Osteoblast (primary cell): Measurements from ENCODE around the gene PLCB4. TPM values are rescaled to one million over a fixed set of nuclear protein-coding genes. Genes with fewer than 3 reads are reported as not detected.

Experiments
- DNase-seq: peaks from one replicate; pipeline ENCODE4 v3.0.0; 2011; ENCODE audit warnings: low spot score, mixed read lengths; ENCODE audit not compliant: insufficient read length; ENCODE audit errors: missing footprints
- H2AFZ ChIP-seq: 2 replicates; pipeline ENCODE4 v1.6.0; 2011; ENCODE audit warnings: mild to moderate bottlenecking, low read length
- H3K27ac ChIP-seq: 2 replicates; pipeline ENCODE4 v1.5.1; 2011; ENCODE audit warnings: mild to moderate bottlenecking, low read depth, low read length, moderate library complexity
- H3K27me3 ChIP-seq: 2 replicates; pipeline ENCODE4 v1.6.0; 2012; ENCODE audit warnings: mild to moderate bottlenecking, control low read depth, inconsistent platforms, low read length, moderate library complexity; ENCODE audit not compliant: insufficient read depth
- H3K36me3 ChIP-seq: 2 replicates; pipeline ENCODE4 v1.5.1; 2011; ENCODE audit warnings: mild to moderate bottlenecking, low read length, control low read depth, moderate library complexity; ENCODE audit not compliant: insufficient read depth
- H3K4me1 ChIP-seq: 2 replicates; pipeline ENCODE4 v1.5.1; 2011; ENCODE audit warnings: mild to moderate bottlenecking, low read length, control low read depth, moderate library complexity; ENCODE audit not compliant: insufficient read depth
- H3K4me2 ChIP-seq: 2 replicates; pipeline ENCODE4 v1.6.0; 2011; ENCODE audit warnings: mild to moderate bottlenecking, low read length; ENCODE audit not compliant: insufficient read depth
- H3K4me3 ChIP-seq: fragments of 200-600 bp; sonication (generic); 3 replicates; pipeline ENCODE4 v1.5.1; 2012; ENCODE audit warnings: mild to moderate bottlenecking, low read length, inconsistent platforms; ENCODE audit not compliant: insufficient read depth
- H3K79me2 ChIP-seq: 2 replicates; pipeline ENCODE4 v1.6.0; 2012; ENCODE audit warnings: mild to moderate bottlenecking, low read length, control low read depth, inconsistent platforms; ENCODE audit not compliant: insufficient read depth
- H3K9me3 ChIP-seq: 2 replicates; pipeline ENCODE4 v1.5.1; 2011; ENCODE audit warnings: low read depth, low read length, control low read depth
- H4K20me1 ChIP-seq: 2 replicates; pipeline ENCODE4 v1.6.0; 2012; ENCODE audit warnings: mild to moderate bottlenecking, low read length, control low read depth; ENCODE audit not compliant: insufficient read depth
- CTCF ChIP-seq: IDR thresholded peaks from 2 replicates; pipeline ENCODE4 v1.5.1; 2011; ENCODE audit warnings: mild to moderate bottlenecking, low read depth, low read length, moderate library complexity; ENCODE audit errors: extremely low read depth
- total RNA-seq: library from RNA; depleted of rRNA; stranded (reverse); fragments of >200 nt; gene quantifications from 2 replicates; pipeline ENCODE4 v1.2.3, GENCODE V29; 2012

The PLCB4 gene
- total RNA-seq, 1 donor: 13.0 TPM

DNA sequence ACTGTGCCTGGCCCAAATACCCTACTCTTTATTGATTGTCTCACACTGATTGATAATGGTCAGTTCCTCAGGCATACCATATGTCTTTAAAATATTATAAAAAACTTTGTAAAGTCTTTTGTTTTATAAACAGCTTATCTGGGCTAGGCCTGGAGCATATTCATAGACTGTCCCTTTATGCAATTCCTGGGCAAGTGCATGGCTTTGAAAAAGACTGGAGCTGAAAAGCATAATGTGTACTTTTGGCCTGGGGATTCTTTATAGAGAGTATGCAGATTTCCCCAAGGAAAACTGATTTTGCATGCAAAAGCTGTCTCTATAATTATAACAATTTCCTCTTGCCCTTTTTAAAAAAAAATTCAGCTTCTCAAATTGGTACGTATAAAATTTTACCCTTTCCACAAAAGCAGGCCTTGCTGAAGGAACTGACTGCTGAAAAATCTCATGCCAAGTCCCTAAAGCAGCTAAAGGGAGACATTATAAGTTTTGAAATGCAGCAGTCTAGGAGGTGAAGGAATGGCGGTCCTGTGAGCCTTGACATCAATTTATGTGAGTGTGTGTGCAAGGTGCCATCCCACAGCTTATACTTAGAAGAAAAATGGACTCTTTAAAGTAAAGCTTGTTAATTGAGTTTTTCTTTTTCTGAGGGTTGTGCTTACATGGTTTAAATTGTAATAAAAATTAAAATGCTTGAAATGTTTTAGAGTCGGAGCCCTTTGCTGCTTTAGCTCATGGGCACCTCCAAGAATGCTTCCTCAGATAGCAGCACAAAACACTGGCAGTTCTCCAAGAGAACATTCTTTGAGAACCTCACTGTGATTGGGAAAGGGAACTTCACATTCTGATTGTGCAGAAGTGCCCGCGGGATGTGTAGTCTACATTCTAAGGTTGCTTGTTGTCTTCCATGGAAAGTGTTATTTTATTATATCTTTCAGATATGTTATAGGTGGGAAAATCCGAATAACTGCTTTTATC lies 43.9 kb downstream of the PLCB4 start:
- Histone ChIP-seq H2AFZ (peak overlapping the region; percentile 49), H3K4me1 (peaks cover 31% of the 10 kb centered on the region), H3K4me3 (no peak overlapping the region), H3K27me3 (no peaks in the 10 kb centered on the region), H3K79me2 (peaks cover 37% of the 10 kb centered on the region), H3K4me2 (peak overlapping the region; percentile 45), H4K20me1 (no peaks in the 10 kb centered on the region), H3K9me3 (no peaks in the 10 kb centered on the region), H3K36me3 (no peaks in the 10 kb centered on the region), H3K27ac (peak overlapping the region; percentile 32)
- peak; percentile 77 for DNase-seq
- no peak for TF ChIP-seq CTCF

GRCh38 chr20:9114709-9115108 lies 45.8 kb downstream of the PLCB4 start:
- peaks cover 24% of the 10 kb centered on the region for H3K79me2 ChIP-seq
- no peak for DNase-seq

DNA sequence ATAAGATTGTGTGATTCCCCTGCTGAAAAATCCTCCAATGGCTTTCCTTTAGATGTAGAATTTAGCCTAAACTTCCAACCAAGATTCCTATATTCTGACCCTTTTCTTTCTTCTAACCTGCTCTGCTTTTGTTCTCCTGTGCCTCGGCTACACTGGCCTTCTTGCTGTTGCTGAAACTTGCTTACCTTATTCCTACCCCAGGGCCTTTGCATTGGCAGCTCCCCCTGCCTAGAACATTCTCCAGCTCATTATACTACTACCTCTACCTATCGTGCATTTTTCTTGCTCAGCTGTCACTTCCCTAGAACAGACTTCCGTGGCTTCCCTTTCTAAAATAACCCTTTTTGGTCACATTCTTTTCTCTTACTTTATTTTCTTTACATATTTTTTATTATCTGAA lies 48.7 kb downstream of the PLCB4 start:
- no peak for TF ChIP-seq CTCF
- no peak overlapping the region for H3K27ac ChIP-seq
- no peak overlapping the region for H3K4me3 ChIP-seq
- H3K4me2 ChIP-seq: no peak overlapping the region
- no peaks in the 10 kb centered on the region for H4K20me1 ChIP-seq
- H3K79me2 ChIP-seq: peaks cover 30% of the 10 kb centered on the region
- H3K4me1 ChIP-seq: peaks cover 9% of the 10 kb centered on the region
- no peaks in the 10 kb centered on the region for H3K9me3 ChIP-seq
- no peak overlapping the region for H2AFZ ChIP-seq
- H3K27me3 ChIP-seq: no peaks in the 10 kb centered on the region
- H3K36me3 ChIP-seq: no peaks in the 10 kb centered on the region
- no peak for DNase-seq

More at GRCh38 chr20:9114709-9115108, 45.8 kb downstream of the PLCB4 start:
- no peaks in the 10 kb centered on the region for H4K20me1 ChIP-seq
- no peaks in the 10 kb centered on the region for H3K36me3 ChIP-seq
- no peak overlapping the region for H3K27ac ChIP-seq
- H3K27me3 ChIP-seq: no peaks in the 10 kb centered on the region
- H3K9me3 ChIP-seq: no peaks in the 10 kb centered on the region
- no peak overlapping the region for H3K4me3 ChIP-seq
- TF ChIP-seq CTCF: no peak
- H3K4me1 ChIP-seq: peaks cover 26% of the 10 kb centered on the region
- H3K4me2 ChIP-seq: no peak overlapping the region
- no peak overlapping the region for H2AFZ ChIP-seq

DNA sequence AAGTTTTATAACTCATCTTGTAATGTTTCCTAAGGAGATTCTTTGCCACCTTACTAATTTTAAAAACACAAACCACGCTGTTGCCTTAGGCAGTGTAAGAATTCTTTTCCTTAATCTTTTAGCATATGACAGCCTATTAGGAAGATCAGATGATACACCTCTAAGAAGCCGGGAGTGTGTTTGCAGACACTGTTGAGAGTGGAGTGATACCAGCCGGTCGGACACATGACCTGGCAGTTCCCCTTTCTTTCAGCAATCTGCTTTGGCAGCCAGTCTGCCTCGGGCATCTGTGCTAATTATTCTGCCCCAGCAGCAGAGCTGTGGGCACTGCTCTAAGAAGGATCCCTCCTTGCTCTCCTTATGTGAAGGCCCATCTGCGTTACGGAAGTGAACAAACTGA lies 50.9 kb downstream of the PLCB4 start:
- Histone ChIP-seq H3K9me3 (no peaks in the 10 kb centered on the region), H3K27ac (no peak overlapping the region), H3K4me1 (no peaks in the 10 kb centered on the region), H3K4me2 (no peak overlapping the region), H4K20me1 (no peaks in the 10 kb centered on the region), H2AFZ (no peak overlapping the region), H3K79me2 (peaks cover 19% of the 10 kb centered on the region), H3K4me3 (no peak overlapping the region), H3K36me3 (no peaks in the 10 kb centered on the region), H3K27me3 (no peaks in the 10 kb centered on the region)
- no peak for DNase-seq
- no peak for TF ChIP-seq CTCF
